Fibroblast of gingiva (primary cell): ENCODE results near the gene SCO1.

Experiments used
- DNase-seq: peaks from one replicate; pipeline ENCODE4 v3.0.0-alpha.2; 2011; ENCODE audit warnings: low read depth

Gene SCO1

GRCh38 chr17:10652984-10653659, 44.2 kb downstream of the SCO1 start:
- DNase-seq: no peak

- no peak for DNase-seq
These were observed 45.4 kb downstream of the SCO1 start for GRCh38 chr17:10651927-10652326.

GRCh38 chr17:10649602-10650001, 47.7 kb downstream of the SCO1 start:
- no peak for DNase-seq

GRCh38 chr17:10648956-10649355, 48.4 kb downstream of the SCO1 start:
- peak; percentile 43 for DNase-seq

- DNase-seq: no peak
These were observed 49.0 kb downstream of the SCO1 start for GRCh38 chr17:10648381-10648780.

- peak; percentile 55 for DNase-seq
These were observed 50.8 kb downstream of the SCO1 start for GRCh38 chr17:10646392-10646990.

GRCh38 chr17:10640475-10640874, 56.9 kb downstream of the SCO1 start:
- DNase-seq: no peak

- DNase-seq: no peak
These were observed 59.2 kb downstream of the SCO1 start for GRCh38 chr17:10638151-10638550.

GRCh38 chr17:10635290-10635689, 62.0 kb downstream of the SCO1 start:
- no peak for DNase-seq

GRCh38 chr17:10633738-10634379, 63.5 kb downstream of the SCO1 start:
- DNase-seq: no peak

GRCh38 chr17:10631701-10632100, 65.6 kb downstream of the SCO1 start:
- no peak for DNase-seq

GRCh38 chr17:10631048-10631700, 66.2 kb downstream of the SCO1 start:
- peak; percentile 9 for DNase-seq

GRCh38 chr17:10629706-10630105, 67.6 kb downstream of the SCO1 start:
- DNase-seq: no peak

GRCh38 chr17:10628756-10629155, 68.6 kb downstream of the SCO1 start:
- no peak for DNase-seq

- DNase-seq: no peak
These were observed 70.9 kb downstream of the SCO1 start for GRCh38 chr17:10626390-10626789.

GRCh38 chr17:10624969-10625368, 72.4 kb downstream of the SCO1 start:
- no peak for DNase-seq

GRCh38 chr17:10623737-10624338, 73.5 kb downstream of the SCO1 start:
- DNase-seq: no peak

- DNase-seq: no peak
These were observed 74.5 kb downstream of the SCO1 start for GRCh38 chr17:10622617-10623485.
